Dermis blood vessel endothelial cell (primary cell): ENCODE measurements around the gene SPATA25. TPM values are rescaled to one million over a fixed set of nuclear protein-coding genes. Genes with fewer than 3 reads are reported as not detected.

Source experiments
- total RNA-seq: library from RNA; depleted of rRNA; stranded (reverse); fragments of >200 nt; gene quantifications from 2 replicates; pipeline ENCODE4 v1.2.3, GENCODE V29; 2014

SPATA25 gene
- total RNA-seq, 1 donor from 2014 or later, result 1.2 TPM

Other genes with a start within 250 kb of the SPATA25 start
- gene WFDC11, start 217.4 kb downstream of the SPATA25 start, total RNA-seq, result not detected in 2 replicates
- not detected in 2 replicates for gene WFDC13, start 185.6 kb downstream of the SPATA25 start, total RNA-seq
- gene WFDC10B, start 182.6 kb downstream of the SPATA25 start, total RNA-seq, result not detected in 2 replicates
- not detected in 2 replicates for gene SPINT4, start 165.3 kb downstream of the SPATA25 start, total RNA-seq
- not detected in 2 replicates for gene WFDC3, start 95.7 kb downstream of the SPATA25 start, total RNA-seq
- gene DNTTIP1, start 95.7 kb downstream of the SPATA25 start, total RNA-seq, result 9.2 and 13.8 TPM in 2 replicates
- gene UBE2C, start 75.0 kb downstream of the SPATA25 start, total RNA-seq, result 9.9 and 30.2 TPM in 2 replicates
- not detected in 2 replicates for gene TNNC2, start 60.3 kb downstream of the SPATA25 start, total RNA-seq
- 22.6 and 35.7 TPM in 2 replicates for gene SNX21, start 53.8 kb downstream of the SPATA25 start, total RNA-seq
- 28.7 and 42.5 TPM in 2 replicates for gene ACOT8, start 30.2 kb downstream of the SPATA25 start, total RNA-seq
- 8.7 and 11.9 TPM in 2 replicates for gene ZSWIM3, start 30.0 kb downstream of the SPATA25 start, total RNA-seq
- 4.1 and 5.4 TPM in 2 replicates for gene ZSWIM1, start 6.4 kb downstream of the SPATA25 start, total RNA-seq
- gene NEURL2, start 3.6 kb upstream of the SPATA25 start, total RNA-seq, result 3.2 and 4.4 TPM in 2 replicates
- 47.8 and 48.1 TPM in 2 replicates for gene CTSA, start 3.7 kb upstream of the SPATA25 start, total RNA-seq
- 2.4 and 5.4 TPM in 2 replicates for gene PLTP, start 24.5 kb upstream of the SPATA25 start, total RNA-seq
- 13.3 and 16.2 TPM in 2 replicates for gene PCIF1, start 47.1 kb upstream of the SPATA25 start, total RNA-seq
- 14.8 and 17.4 TPM in 2 replicates for gene ZNF335, start 84.6 kb upstream of the SPATA25 start, total RNA-seq
- gene MMP9, start 121.3 kb upstream of the SPATA25 start, total RNA-seq, result not detected in 2 replicates
- gene SLC12A5, start 141.6 kb upstream of the SPATA25 start, total RNA-seq, result 0.17 and 0.47 TPM in 2 replicates
- 16.7 and 18.6 TPM in 2 replicates for gene NCOA5, start 202.3 kb upstream of the SPATA25 start, total RNA-seq
- gene CD40, start 230.7 kb upstream of the SPATA25 start, total RNA-seq, result 19.4 and 21.3 TPM in 2 replicates